GM10266 (cell line): ENCODE data around the gene ABCC1.
A peak's percentile ranks its signal among the peaks of the same experiment; 100 is the strongest.
"Not testable (repeated sequence)": the region's sequence is repeated elsewhere in the genome, so short reads cannot be mapped to it uniquely, and the experiment has no call there.

ENCODE experiments used
- DNase-seq: peaks from one replicate; pipeline ENCODE4 v3.0.0; 2012; ENCODE audit errors: extremely low spot score
- CTCF ChIP-seq: IDR thresholded peaks from 2 replicates; pipeline ENCODE4 v1.5.1; 2012; ENCODE audit warnings: mild to moderate bottlenecking, low read depth; ENCODE audit not compliant: control insufficient read depth, insufficient read depth; ENCODE audit errors: missing control alignments

Gene ABCC1

GRCh38 chr16:16176328-16176727 is 226.9 kb downstream of the ABCC1 start:
- no peak for DNase-seq
- no peak for TF ChIP-seq CTCF

GRCh38 chr16:16178455-16179162 is 229.2 kb downstream of the ABCC1 start:
- TF ChIP-seq CTCF, result no peak
- DNase-seq, result no peak

- not testable (repeated sequence) for DNase-seq
Observed at GRCh38 chr16:16181748-16182147, 232.3 kb downstream of the ABCC1 start.

GRCh38 chr16:16182918-16183317 is 233.5 kb downstream of the ABCC1 start:
- no peak for TF ChIP-seq CTCF
- no peak for DNase-seq

- DNase-seq, result no peak
- peak; percentile 25 for TF ChIP-seq CTCF
Observed at GRCh38 chr16:16183562-16183961, 234.1 kb downstream of the ABCC1 start.

- no peak for TF ChIP-seq CTCF
- DNase-seq, result no peak
Observed at GRCh38 chr16:16184594-16184993, 235.2 kb downstream of the ABCC1 start.

GRCh38 chr16:16185095-16185494 is 235.7 kb downstream of the ABCC1 start:
- no peak for TF ChIP-seq CTCF
- no peak for DNase-seq

GRCh38 chr16:16186820-16187219 is 237.4 kb downstream of the ABCC1 start:
- no peak for DNase-seq
- TF ChIP-seq CTCF, result no peak
